GM18517 (cell line): ENCODE results near the gene SKIC2.
A peak's percentile ranks its signal among the peaks of the same experiment; 100 is the strongest.
"Not testable (repeated sequence)": the region's sequence is repeated elsewhere in the genome, so short reads cannot be mapped to it uniquely, and the experiment has no call there.

Experiments
- ATAC-seq: cut with Tn5 transposase; IDR thresholded peaks from one replicate; pipeline ENCODE4 v1.9.1; 2021; ENCODE audit warnings: mild to moderate bottlenecking, moderate library complexity; ENCODE audit not compliant: unreplicated experiment

The SKIC2 gene

DNA sequence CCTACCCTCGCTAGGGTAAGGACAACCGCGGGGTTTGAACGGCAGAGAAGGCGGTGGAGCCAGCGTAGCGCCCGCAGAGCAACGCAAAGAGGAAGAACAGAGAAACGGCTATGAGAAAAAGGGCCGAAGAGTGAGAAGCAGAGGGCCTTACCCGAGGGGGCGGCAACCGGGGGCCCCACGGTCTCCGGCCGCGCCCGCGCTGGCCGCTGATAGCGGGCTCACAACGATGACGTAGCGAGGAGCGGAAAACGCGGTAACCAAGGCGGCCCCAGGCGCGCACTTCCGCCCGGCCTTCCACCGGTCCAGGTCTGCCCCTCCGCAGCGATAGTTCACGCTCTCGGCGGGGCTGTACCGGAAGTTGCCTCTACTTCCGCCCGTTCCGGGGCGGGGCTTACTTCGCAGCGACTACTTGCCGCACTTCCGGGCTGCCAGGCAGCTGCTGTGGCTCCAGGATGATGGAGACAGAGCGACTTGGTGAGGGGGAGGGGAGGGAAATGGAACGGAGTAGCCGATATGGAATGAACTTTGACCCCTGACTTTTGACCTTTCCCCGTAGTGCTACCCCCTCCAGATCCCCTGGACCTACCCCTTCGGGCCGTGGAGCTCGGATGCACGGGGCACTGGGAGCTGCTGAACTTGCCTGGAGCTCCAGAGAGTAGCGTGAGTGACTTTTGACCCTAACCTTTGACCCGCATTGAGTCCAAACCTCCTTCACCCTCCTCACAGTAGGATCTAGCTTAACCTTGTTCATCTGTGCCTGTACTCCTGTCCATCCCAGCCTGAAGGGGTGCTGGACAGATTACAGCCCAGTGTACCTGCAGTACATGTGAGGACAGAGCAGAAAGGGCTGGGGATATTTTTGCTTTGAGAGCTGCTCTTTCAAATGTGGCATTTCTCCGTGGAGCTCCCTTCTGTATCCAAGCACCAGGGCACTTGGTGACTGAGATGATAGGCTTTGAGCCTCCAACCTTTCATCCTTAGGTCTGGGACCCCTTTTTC, at the start of gene SKIC2, which contains the start of gene NELFE:
SKIC2 (plus strand) TSS at position 435 of the 999 bp plus-strand sequence; CDS start at position 453, 18 bp downstream.
NELFE (minus strand) TSS at position 231 of the 999 bp plus-strand sequence. CDS start 525 bp downstream, outside the sequence.
- peak; percentile 88 for ATAC-seq

- ATAC-seq: not testable (repeated sequence)
These were observed 49.7 kb upstream of the SKIC2 start for GRCh38 chr6:31909298-31909697.

- ATAC-seq: no peak
These were observed 47.0 kb upstream of the SKIC2 start for GRCh38 chr6:31911826-31912585.

- ATAC-seq: no peak
These were observed 43.6 kb upstream of the SKIC2 start for GRCh38 chr6:31915351-31915750.

GRCh38 chr6:31915756-31916155, 43.2 kb upstream of the SKIC2 start:
- no peak for ATAC-seq

- ATAC-seq: no peak
These were observed 40.8 kb upstream of the SKIC2 start for GRCh38 chr6:31918069-31918720.

DNA sequence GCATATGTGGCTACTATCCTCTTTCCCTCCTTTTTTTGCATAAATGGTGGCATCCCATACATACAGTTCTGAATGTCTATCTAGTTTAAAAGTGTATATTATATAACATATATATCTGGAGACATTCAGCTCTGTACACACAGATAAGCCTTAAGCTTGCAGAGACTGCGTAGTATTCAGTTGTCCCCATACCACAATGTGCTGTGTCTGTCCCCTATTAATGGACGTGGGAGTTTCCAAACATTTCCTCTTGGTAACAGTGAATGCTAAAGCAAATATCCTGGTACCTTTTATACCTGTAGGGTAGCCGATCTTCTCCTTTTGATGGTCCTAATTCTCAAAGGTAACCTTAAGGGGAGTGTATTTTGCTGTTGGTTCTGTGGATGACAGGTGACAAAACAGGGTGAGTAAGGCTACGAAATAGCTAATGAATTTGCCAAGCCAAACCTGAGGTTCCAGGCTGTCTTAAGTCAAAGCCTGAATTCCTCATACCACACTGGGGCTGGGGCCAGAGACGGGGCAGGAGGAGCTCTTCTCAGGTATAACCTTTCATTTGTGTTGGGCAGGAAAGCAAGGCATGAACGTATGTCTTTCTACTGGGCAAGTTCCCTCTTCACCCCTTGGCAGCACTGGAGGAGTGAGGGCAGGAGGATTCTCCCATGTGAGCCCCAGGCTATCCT, 39.2 kb upstream of the SKIC2 start:
- no peak for ATAC-seq

DNA sequence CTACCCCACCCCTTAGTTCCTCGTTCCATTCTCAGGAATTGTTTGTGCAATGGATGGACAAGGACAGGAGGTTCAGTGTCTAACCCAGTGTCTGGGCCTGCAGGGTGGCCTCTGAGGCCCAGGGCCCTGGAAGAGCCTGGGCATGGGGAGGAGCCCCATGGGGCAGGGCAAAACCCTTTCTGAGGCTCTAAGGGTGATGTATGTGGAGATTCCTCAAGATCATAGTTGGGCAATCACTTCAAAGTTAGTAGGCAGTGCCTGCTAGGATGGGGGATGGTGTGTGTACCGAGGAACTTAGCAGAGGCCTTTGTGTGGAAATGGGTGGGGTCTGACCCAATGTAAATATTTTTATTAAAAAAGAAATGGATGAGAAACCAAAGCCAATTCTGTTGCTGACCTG, 38.2 kb upstream of the SKIC2 start:
- ATAC-seq: no peak

DNA sequence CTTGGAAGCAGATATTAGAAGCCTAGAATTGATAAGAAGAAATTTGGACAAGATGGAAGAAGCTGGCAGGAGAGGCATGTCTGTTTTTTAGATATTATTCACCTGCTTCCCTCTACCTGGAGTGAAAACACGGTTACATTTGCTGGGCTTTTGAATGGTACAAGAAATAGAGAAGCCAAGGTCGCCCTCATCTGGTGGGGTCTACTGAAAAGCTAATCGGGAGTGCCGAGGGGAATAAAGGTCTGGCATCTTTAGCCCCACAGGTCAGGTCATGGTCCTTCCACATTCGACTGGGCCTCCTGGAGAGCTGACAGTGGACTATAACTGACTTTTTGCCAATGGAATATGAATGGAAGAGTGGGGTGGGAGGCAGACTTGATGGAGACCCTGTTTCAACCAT, 36.0 kb upstream of the SKIC2 start:
- no peak for ATAC-seq

DNA sequence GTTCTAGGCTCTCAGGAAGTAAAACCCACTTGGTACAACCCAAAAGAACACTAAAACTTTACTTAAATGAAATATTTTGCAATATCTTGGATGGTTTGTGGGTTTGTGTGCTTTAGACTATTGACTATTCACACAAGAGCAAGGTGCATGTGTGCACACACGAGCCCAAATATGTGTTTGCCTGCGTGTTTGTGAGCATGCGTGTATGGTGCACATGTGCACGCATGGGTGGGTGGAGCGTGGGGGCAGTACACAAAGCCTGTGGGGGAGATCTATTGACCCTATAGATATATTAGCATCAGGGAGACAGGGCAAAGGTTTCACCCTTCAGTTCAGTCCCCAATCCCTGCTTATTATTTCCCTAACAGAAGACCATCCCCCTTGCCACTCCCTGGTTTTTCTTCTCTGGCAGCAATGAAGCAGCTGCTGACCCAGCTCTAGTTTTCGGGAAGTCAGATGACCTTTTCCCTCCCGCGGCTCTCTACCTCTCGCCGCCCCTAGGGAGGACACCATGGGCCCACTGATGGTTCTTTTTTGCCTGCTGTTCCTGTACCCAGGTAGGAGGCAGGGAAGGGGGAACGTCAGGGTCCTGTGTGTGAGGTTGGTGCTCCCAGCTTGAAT, 31.6 kb upstream of the SKIC2 start, which contains the start of gene C2:
C2 (plus strand) TSS at position 476 of the 621 bp plus-strand sequence; CDS start at position 512, 36 bp downstream.
- no peak for ATAC-seq

DNA sequence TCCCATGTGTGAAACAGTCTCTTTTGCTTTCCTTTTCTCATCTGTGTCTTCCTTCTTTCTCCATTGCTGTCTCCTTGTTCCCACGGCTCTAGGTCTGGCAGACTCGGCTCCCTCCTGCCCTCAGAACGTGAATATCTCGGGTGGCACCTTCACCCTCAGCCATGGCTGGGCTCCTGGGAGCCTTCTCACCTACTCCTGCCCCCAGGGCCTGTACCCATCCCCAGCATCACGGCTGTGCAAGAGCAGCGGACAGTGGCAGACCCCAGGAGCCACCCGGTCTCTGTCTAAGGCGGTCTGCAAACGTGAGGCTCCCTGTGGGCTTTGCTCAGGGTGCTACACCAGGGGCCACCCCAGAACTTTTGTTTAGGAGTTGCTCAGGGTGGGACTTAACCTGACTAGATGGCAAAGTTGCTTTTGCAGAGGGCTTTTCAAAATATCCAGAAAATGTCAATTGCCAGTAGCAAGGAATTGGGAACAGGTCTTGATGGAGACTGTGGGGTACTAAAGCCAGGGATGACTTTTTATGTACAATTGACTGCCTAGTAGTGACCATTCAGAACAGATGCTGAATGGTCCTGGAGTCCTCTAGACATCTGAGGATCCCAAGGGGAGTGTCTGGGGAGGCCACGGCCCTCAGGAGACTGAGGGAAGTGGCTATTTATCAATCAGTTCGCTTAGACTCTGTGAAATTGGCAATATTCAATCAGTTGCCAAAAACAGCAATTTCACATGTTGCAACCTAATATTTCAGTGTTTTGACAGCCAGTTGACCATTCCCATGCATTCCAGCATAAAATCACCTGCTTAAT, 30.9 kb upstream of the SKIC2 start:
- no peak for ATAC-seq

- no peak for ATAC-seq
These were observed 30.4 kb upstream of the SKIC2 start for GRCh38 chr6:31928672-31928939.

- no peak for ATAC-seq
These were observed 28.0 kb upstream of the SKIC2 start for GRCh38 chr6:31930962-31931361.

DNA sequence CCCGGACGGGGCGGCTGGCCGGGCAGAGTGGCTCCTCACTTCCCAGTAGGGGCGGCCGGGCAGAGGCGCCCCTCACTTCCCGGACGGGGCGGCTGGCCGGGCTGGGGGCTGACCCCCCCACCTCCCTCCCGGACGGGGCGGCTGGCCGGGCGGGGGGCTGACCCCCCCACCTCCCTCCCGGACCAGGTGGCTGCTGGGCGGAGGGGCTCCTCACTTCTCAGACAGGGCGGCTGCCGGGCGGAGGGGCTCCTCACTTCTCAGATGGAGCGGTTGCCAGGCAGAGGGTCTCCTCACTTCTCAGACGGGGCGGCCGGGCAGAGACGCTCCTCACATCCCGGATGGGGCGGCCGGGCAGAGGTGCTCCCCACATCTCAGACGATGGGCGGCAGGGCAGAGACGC, 26.8 kb upstream of the SKIC2 start:
- ATAC-seq: not testable (repeated sequence)

GRCh38 chr6:31933537-31933936, 25.4 kb upstream of the SKIC2 start:
- ATAC-seq: no peak

DNA sequence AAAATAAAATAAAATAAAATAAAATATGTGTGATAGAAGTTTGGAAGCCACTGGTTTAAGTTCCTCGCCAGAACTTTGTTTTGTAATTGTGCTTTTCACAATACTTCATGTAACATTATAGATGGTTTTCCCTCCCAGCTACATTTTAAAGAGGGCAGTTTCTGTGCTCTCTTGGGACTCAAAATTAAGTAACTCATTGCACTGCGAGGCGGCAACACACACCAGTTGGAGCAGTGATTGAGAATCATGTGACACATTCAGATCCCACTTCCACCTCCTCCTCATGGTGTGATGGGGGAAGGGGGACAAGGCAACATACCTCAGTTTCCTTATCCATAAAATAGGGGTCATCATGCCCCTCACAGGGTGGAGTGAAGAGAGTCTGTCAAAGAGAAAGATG, 24.0 kb upstream of the SKIC2 start:
- no peak for ATAC-seq

DNA sequence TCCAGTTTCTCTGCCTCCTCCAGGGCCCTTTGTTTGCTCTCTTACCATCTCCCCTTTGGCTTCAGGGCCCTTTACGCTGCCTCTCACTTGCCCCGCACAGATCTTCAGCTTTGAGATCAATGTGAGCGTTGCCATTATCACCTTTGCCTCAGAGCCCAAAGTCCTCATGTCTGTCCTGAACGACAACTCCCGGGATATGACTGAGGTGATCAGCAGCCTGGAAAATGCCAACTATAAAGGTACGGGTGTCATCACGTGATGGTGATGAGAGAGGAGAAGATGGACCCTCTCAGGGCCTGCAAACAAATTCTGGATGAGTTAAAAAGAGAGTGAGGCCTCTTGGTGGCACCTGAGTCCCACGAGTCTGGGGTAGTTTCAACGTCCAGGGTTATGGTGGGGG, 23.2 kb upstream of the SKIC2 start:
- ATAC-seq: no peak

DNA sequence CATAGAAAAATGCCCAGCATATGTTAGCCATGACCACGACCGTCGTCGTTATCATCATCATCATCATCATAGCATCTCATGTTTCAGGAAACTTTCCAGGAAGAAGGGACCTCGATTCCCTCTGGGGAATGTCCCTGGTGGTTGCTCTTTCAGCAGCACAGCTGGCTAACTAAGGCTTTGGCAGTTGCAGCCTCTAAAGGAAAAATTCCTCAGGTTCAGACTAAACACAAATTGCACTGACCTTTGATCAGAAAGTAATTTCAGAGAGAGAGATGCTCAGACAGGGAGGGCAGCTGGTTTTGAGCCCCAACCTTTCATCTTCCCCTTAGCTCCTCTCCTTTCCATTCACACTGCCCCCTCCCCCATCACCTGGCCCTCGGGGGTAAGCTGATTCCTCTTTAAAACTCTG, 18.7 kb upstream of the SKIC2 start:
- no peak for ATAC-seq

GRCh38 chr6:31943742-31944141, 15.2 kb upstream of the SKIC2 start:
- no peak for ATAC-seq
